T1000 (cell line): Measurements from ENCODE around the gene TBC1D13.
"Not testable (repeated sequence)": the region's sequence is repeated elsewhere in the genome, so short reads cannot be mapped to it uniquely, and the experiment has no call there.

ENCODE experiments used
- DNase-seq: peaks from one replicate; lab custom pipeline; 2025; ENCODE audit warnings: mixed read lengths; lab: John Stamatoyannopoulos, UW

TBC1D13 gene, protein sequence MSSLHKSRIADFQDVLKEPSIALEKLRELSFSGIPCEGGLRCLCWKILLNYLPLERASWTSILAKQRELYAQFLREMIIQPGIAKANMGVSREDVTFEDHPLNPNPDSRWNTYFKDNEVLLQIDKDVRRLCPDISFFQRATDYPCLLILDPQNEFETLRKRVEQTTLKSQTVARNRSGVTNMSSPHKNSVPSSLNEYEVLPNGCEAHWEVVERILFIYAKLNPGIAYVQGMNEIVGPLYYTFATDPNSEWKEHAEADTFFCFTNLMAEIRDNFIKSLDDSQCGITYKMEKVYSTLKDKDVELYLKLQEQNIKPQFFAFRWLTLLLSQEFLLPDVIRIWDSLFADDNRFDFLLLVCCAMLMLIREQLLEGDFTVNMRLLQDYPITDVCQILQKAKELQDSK

DNA sequence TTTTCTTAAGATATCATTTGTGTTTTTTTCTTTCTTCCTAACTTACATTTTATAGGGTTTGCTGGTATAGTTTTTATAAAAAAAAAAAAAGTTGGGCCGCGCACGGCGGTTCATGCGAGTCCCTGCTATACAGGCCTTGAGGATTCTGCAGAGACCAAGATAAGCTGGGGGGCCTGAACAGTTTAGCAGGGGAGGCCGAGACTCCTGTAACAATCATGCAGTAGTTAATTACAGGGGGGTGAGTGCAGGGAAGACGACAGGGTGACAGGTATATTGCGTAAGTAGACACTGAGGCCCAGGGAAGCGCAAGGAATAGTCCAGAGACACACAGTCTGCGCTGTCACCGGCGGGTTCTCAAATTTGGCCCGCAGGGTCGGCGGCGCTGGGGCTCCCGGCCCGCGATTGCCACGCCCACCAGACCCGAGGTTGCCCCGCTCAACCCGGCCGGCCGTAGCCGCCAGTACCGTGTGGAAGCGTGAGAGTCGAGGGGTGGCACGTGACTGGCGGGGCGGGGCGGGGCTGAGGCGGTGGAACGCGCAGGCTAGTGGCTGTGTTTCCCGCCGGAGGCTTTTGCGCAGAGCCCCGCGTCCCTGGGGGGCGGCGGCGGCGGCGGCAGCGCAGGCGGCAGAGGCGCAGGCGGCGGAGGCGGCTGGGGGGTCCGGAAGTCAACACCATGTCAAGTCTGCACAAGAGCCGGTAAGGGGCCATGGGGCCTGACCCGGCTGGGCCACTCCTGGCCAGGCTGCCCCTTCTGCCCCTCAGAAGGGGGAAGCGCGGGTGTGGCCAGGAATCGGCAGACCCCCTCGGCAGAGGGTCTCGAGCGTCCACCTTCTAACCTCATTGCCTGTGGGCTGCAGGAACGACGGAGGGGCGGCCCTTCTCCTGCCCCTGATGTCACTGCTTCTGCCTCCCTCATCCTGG lies at the start of gene TBC1D13:
TSS of gene TBC1D13 (plus strand) at position 573 of the 921 bp plus-strand sequence. CDS start at position 674, 101 bp downstream.
- peak; percentile 75 for DNase-seq

DNA sequence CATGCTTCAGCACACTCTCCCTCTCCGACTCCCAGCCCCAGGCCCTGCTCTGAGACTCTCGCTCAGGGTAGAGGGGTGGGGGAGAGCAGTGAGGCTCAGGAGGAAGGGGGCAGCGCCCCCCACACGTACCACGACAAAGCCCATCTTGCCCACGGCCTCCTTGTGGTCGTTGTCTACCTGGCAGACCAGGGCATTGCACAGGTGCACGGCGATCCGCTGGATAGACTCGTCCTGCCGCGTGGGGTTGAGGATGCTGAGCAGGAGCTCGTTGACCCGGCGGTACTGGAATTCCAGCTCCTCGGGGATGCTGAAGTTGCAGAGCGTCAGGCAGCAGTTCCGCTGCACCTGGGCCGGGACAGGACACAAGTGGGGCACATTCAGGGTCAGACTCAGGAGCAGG lies 44.7 kb upstream of the TBC1D13 start:
- DNase-seq: no peak

DNA sequence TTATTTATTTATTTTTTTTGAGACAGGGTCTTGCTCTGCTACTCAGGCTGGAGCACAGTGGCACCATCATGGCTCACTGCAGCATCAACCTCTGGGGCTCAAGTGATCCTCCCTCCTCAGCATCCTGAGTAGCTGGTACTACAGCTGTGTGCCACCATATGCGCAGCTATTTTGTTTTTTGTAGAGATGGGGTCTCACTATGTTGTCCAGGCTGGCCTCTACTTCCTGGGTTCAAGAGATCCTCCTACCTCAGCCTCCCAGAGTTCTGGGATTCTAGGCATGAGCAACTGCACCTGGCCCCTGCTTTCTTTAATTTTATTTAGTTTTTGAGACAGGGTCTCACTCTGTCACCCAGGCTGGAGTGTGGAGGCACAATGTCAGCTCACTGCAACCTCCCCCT lies 43.6 kb upstream of the TBC1D13 start:
- DNase-seq: no peak

DNA sequence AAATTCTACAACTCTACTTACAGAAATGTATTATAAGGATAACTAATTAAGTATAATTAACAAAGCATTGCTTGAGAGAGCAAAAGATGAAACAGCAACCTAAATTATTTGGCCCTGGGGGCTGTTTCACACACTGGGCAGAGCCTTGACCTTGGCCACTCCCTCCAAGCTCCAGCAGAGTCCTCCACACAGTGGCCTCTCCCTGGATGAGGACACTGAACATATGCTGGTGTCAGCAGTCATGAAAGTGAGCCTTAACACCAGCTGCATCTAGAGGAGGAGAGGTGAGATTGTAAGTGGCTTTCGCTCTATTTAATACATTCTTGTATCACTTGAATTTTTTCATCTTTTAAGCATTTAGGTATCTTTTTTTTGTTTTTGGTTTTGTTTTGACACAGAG lies 39.8 kb upstream of the TBC1D13 start:
- DNase-seq: no peak

DNA sequence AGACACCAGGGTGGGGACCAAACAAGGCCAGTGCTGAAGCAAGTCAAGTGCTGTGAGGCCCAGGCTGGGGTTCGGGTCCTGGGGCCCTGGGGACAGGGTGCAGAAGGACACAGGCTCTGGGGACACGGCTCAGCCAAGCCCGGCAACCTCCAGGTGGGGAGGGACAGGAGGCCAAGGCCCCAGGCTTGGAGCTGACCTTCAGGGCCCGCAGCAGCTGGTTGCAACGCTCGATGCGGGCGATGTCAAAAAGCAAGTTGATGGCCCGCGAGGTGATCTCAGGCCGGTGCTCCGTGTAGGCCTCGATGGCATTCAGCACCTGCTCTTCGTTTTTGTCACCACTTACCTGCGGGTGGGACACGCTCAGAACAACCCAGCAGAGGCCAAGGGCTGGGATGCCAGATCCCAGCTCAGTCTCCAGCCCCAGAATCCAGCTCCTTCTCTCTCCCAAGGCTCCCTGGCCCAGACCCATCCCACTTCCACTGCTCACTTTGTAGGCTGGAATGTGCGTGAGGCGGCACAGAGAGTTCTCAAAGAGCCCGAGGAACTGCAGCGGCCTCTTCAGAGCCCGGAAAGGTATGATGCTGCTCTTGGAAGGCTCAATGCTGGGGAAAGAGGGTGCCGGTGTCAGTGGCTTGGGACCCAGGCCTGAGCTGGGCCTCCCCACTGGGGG lies 36.0 kb upstream of the TBC1D13 start:
- no peak for DNase-seq

DNA sequence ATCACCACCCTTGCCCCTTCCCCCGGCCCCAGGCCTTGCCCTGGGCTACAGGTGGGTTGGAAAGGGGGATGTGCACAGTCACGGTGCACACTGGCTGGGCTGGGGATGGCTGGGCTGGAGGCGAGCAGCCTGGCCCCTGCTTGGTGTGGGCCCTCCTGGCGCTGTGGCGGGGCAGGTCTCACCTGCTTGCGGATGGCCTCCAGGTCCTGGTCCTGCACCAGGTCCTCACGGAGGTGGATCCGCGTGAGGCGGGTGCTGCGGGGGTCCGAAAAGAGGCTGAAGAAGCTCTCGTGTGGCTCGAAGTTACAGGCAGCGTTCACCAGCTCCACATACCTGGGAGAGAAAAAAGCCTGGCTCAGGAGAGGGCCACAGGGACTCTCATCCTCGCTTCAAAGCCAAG lies 33.4 kb upstream of the TBC1D13 start:
- no peak for DNase-seq

DNA sequence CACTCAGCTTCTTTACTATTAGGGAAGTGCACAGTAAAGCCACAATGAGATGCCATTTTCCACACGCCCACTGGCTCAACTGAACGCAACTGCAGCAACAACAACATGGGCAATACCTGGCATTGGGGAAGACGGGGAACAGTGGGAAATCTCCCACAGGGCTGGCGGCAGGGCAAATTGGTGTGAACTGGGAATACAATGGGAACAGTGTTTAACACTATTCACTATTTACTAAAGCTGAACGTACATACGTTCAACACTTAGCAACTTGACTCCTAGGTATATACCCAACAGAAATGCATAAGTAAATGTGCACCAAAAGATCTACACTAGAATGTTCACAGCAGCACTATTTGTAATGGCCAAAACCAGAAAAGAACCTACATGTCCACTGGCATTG lies 29.5 kb upstream of the TBC1D13 start:
- no peak for DNase-seq

DNA sequence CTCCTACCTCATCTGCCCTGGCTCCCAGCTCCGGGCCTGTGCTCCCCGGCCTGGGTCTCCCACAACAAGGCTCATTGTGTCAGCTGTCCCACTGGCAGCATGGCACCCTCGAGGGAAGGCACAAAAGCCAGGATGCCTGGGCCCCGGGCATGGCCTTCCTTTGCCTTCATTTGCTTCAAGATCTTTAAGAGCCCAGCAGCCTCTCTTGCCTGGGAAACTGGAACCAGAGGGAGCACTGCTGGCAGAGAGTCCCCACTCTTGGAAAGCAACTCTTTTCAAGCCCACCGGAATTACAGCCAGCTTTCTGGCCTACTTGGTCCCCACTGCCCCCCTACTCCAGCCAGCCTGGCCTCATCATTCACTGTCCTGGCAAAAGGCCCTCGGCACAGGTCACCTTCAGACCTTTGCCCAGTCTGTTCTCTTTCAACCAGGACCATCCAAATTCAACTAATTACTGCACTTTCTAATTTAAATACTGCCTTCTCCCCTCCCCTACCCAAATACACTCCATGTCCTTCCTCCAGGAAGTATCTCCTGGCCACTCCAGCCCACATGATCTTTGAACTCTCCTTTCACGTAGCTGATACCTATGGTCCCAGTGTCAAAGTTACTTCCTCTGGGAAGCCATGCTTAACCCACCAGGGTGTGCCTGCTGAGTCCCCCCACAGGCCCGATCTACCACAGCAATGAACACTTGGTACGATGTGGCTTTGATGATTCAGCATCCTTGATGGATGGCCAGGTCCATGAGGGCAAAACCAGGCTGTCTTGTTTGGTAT lies 24.2 kb upstream of the TBC1D13 start:
- no peak for DNase-seq

DNA sequence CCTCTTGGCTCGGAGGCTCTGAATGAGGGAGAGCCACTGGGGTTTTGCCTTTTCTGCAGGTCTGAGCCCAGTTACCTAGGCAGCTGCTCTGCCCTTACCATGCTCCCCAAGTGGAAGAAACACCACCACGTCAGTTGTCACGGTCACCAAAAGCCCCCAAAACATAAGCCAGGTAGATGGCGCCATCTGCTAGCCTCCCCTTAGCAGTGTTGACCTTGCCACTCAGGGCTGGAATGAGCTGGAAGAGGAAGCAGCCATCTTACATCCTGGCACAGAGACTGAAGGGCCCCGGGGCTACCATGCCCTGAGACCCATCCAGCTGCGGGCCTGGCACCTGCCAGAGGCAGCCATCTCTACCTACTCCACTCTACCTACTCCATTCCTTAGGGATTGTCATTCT lies 22.7 kb upstream of the TBC1D13 start:
- no peak for DNase-seq

DNA sequence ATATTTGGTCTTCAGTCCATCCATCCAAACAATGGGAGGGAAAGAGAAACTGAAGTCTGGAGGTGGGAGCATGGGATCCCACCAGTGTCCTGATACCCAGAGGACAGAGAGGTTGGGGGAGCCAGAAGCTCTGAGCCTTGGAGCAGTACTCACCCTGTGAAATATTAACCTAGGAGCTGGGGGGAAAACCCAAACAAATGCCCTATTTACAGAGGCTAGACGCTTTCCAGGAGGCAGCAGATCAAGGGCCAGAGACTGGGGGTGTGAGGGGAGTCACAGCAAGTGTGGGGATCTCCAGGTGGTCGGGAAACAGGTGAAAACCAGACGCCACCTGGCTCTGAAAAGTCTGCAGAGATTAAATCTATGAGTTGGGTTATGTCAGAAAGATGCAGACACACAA lies 21.6 kb upstream of the TBC1D13 start:
- no peak for DNase-seq

DNA sequence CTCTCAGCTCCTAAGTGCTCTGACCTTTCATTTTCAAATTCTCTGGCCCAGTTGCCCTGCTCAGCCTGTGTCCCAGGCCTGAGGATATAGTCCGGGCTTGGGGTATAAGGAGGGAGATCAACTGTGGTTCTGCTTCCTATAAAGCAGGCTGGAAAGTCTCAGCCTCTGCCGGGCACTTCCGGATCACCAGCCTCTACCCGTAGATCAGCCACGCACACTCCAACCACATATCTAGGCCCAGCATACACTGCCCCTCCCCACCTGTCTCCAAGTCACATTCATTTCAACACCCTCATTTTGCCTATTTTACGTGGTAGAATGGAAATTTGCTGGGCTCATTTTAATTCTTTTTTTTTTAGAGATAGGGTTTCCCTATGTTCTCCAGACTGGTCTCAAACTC lies 18.4 kb upstream of the TBC1D13 start:
- DNase-seq: no peak

DNA sequence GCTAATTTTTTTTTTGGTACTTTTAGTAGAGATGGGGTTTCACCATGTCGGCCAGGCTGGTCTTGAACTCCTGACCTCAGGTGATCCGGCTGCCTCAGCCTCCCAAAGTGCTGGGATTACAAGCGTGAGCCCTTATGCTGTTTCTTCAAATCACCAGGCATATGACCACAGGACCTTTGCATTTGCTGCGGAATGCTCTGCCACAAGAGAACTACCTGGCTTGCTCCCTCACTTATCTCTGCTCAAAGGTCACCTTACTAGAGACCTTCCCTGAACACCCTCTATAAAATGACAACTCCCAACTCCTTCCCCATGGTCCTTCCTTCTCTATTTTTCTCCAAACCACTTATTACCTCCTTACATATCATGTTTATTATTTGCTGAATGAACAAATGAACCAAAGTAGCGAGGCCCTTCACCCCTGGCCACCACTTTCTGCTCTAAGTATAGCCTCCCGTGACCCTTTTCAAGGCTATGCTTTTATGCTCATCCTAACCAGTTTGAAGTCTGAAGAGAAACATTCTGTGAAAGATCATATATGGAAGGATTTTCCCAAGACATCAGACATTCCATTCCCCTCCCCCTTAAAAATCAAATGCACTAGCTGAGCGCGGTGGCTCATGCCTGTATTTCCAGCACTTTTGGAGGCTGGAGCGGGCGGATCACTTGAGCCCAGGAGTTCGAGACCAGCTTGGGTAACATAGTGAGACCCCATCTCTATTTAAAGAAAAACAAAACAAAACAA lies 16.6 kb upstream of the TBC1D13 start:
- DNase-seq: no peak

DNA sequence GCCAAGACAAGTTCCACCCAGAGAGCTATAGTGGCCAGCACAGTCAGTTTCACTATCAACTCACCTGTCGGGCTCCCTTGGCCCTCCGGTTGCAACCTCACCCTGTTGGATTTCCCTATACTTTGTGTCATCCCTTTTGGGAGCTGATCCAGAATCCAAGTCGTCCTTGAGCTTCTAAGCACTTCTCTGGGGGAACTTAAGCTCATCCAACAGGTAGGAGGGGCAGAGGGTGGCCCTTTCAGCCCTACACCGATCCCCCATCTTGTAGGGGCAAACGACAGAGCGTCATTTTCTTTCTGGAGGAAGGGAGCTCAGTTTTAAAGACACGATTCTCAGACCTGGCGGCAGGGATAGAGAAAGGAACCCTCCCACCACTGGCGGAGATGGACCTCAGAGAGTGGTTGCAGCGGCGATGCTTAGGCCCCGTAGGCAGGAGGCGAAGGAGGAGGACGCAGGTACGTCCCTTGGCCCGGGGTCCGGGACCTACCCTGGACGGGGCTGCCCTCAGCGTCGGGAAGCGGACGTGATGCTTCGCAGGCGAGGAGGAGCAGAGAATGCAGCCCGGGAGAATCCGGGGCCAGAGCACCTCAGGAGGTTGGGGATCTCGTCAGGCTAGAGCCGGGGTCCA lies 15.8 kb upstream of the TBC1D13 start:
- no peak for DNase-seq

DNA sequence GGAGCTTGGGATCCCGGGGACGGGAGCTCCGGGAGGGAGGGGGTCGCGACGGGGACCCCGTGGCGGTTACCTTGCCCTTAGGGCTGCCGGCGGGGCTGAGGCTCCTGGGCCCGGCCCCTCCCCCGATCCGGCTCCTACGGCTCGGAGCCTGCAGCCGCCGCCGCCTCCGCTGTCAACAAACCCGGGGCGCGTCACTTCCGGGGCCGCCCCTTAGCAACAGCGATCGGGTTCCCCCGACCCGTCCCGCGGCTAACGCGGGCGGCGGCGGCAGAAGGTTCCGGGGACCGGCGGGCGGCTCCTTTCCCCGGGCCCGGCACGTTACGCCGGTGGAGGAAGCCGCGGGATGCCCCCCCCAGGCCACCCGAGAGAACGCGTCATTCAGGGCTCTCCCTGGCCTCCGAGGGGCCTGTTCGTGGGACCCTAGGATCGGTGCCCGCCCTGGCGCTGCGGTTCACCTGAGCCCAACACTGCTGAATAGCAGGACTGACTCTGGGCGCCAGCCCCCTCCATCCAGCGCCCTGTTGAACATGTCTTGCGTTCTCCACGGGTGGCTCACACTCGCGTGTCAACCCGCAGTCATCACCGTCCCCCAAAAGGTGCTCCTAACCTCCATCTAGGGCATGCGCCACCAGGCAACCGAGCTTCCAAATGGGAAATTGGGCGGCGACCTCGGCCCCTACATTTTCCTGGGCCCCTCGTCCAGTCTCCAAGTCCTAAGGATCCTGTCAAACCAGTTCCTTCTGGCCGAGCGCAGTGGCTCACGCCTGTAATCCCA lies 15.1 kb upstream of the TBC1D13 start, which contains the start of gene ZER1:
TSS of gene ZER1 (minus strand) at position 183 of the 775 bp plus-strand sequence. CDS start 16,362 bp downstream, outside the sequence.
- peak; percentile 65 for DNase-seq

DNA sequence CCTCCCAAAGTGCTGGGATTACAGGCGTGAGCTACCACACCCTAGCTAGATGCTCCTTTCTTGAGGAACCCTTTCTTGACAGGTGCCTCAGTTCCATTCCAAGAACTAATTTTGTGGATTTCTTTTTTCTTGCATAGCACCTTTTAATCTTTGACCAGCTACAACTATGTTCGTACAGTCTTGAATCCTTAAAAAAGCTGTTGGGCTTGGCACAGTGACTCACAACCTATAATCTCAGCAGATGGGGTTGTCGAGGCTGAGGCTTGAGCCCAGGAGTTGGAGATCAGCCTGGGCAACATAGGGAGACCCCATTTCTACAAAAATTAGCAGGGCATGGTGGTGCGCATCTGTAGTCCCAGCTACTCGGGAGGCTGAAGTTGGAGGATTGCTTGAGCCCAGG lies 14.0 kb upstream of the TBC1D13 start:
- DNase-seq: no peak

DNA sequence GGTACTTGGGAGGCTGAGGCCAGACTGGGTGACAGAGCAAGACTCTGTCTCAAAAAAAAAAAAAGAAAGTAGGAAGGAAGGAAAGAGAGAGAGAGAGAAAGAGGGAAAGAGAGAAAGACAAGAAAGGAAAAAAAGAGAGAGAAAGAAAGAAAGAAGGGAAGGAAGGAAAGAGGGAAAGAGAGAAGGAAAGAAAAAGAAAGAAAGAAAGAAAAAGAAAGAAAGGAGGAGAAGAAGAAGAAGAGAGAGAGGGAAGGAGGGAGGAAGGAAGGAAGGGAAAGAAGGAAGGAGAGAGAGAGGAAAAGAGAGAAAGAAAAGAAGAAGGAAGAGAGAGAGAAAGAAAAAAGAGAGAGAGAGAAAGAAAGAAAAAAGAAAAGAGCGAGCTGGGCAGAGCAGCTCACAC lies 12.2 kb upstream of the TBC1D13 start:
- no peak for DNase-seq

DNA sequence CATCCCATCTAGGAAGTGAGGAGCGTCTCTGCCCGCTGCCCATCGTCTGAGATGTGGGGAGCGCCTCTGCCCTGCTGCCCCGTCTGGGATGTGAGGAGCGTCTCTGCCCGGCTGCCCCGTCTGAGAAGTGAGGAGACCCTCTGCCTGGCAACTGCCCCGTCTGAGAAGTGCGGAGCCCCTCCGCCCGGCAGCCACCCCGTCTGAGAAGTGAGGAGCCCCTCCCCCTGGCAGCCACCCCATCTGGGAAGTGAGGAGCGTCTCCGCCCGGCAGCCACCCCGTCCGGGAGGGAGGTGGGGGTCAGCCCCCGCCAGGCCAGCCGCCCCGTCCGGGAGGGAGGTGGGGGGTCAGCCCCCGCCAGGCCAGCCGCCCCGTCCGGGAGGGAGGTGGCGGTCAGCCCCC lies 7.0 kb upstream of the TBC1D13 start:
- DNase-seq: not testable (repeated sequence)

DNA sequence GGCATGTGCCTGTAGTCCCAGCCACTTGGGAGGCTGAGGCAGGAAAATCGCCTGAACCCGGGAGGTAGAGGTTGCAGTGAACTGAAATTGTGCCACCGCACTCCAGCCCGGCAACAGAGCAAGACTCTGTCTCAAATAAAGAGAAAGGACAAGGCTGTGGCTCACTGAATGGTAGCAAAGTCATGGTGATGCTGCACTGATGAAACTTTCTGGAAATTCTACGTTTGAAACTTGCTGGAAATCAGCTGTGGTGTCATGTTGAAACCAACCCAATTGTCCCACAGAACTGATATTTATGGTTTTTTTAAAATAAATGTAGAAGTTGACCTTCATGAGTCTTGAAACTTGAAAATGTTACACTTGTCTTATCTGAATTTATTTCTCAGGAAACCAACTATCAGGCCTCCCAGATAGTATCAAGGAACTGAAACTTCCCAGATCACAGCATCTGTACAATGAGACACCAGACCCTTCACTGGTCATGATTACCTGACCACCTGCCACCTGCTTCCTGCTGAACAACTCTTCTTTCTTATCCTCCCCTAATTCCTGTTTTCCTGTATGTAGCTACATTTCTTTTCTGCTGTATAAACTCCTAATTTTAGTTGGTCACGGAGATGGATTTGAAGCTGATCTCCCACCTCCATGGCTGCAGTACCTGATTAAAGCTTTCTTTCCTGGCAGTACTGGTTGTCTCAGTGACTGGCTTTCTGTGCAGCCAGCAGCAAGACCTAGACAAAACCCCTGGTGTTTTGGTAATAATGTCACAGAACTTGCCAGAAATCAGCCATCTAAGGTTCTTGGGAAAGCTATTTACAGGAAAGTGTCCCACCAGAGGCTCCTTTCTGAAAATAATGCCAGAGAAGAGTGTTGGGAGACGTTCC lies 5.6 kb upstream of the TBC1D13 start:
- no peak for DNase-seq

DNA sequence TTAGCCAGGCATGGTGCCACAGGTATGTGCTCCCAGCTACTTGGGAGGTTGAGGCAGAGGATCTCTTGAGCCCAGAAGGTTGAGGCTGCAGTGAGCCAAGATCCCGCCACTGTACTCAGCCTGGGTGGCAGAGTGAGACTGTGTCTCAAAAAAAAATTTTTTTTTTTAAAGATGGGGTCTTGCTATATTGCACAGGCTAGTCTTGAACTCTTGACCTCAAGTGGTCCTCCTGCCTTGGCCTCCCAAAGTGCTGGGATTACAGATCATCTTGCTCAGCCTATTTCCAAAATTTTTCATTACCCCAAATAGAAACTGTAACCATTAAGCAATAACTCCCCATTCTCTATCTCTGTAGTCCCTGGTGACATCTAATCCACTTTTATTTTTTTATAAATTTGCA lies 4.4 kb upstream of the TBC1D13 start:
- no peak for DNase-seq
